Duodenal mucosa (tissue), 2 donors: ENCODE measurements around the gene EEF1AKMT3.

Experiments
- H3K27ac ChIP-seq: one replicate; pipeline ENCODE4 v1.7.0; 2013; ENCODE audit warnings: low read depth, low read length
- H3K27me3 ChIP-seq, 2 donors: one replicate each; pipeline ENCODE4 v1.7.0; 2013; ENCODE audit warnings: low read length in 2 of 2, control low read depth in 1 of 2; ENCODE audit not compliant: insufficient read depth in 2 of 2, control insufficient read depth in 1 of 2
- H3K36me3 ChIP-seq, 2 donors: one replicate each; pipeline ENCODE4 v1.7.0; 2013; ENCODE audit warnings: low read length in 2 of 2, control low read depth in 1 of 2; ENCODE audit not compliant: insufficient read depth in 2 of 2, control insufficient read depth in 1 of 2
- H3K4me1 ChIP-seq, 2 donors: one replicate each; pipeline ENCODE4 v1.7.0; 2013; ENCODE audit warnings: low read length in 2 of 2, control low read depth in 1 of 2; ENCODE audit not compliant: insufficient read depth in 2 of 2, control insufficient read depth in 1 of 2
- H3K4me3 ChIP-seq, 2 donors: one replicate each; pipeline ENCODE4 v1.7.0; 2013; ENCODE audit warnings: low read length in 2 of 2, low read depth in 1 of 2
- H3K9ac ChIP-seq, 2 donors: one replicate each; pipeline ENCODE4 v1.7.0; 2013; ENCODE audit warnings: low read length in 2 of 2, low read depth in 1 of 2
- H3K9me3 ChIP-seq, 2 donors: one replicate each; pipeline ENCODE4 v1.7.0; 2013; ENCODE audit warnings: low read length in 2 of 2, control low read depth in 1 of 2; ENCODE audit not compliant: control insufficient read depth in 1 of 2

Gene EEF1AKMT3

DNA sequence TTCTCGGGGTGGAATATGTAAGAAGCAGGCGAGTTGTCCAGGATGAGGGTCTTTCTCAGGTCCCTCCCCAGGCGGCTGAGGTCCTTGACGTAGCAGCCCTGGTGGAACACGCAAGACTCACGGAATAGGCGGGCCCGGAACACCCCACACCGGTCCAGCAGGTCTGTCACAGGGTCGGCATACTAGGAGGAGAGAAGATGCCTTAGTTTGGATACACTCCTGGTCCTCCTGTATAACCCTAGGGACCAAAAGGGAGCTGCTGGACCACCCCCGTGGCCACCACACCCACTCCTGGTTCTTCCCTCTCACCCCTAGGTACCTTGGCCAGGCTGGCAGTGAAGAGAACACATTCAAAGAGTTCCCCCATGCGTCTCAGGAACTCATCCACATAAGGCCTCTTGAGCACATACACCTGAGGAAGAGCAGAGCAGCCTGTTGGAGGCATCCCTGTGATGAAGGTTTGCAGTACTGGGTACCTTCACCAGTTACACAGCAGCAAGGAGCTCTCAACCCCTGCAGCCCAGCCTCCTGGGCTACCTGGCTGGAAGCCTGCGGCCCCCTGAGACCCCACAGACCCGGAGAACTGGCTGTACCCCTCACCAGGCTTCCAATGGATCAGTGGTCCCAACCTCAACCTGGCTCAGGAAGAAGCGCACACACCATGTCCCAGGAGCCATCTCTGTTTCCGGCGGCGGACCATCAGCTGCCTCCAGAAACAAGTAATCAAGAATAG is 51.7 kb downstream of the EEF1AKMT3 start:
- Histone ChIP-seq H3K4me1 (peaks cover under 1 to 3% of the 10 kb centered on the region in 2 donors), H3K9me3 (no peaks in the 10 kb centered on the region), H3K27me3 (no peaks in the 10 kb centered on the region), H3K36me3 (peaks cover 60 to 88% of the 10 kb centered on the region in 2 donors), H3K4me3 (no peak overlapping the region), H3K27ac (no peak overlapping the region), H3K9ac (no peak overlapping the region)

DNA sequence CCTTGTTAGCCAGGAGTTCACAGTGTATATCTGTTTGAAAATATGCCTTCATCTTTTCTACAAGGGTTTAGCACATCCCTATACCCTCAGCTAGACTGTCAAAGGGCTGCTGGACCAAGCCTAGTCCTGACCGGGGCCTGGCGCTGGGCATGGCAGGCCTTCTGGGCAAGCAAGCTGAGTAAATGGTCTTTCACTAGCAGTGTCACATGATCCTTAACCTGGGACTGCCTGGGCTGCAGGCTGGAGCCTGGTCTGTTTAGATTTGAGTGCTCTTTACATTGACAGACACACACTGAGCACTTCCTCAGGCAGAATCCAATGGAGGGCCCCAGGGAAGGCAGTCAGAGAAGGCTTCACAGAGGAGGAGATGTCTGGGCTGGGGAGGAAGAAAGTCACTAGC is 53.0 kb downstream of the EEF1AKMT3 start:
- no peaks in the 10 kb centered on the region for H3K27me3 ChIP-seq
- no peak overlapping the region for H3K27ac ChIP-seq
- no peak overlapping the region for H3K4me3 ChIP-seq
- peaks cover 66 to 93% of the 10 kb centered on the region in 2 donors for H3K36me3 ChIP-seq
- no peak overlapping the region for H3K9ac ChIP-seq
- no peaks in the 10 kb centered on the region for H3K9me3 ChIP-seq
- H3K4me1 ChIP-seq, result peaks cover 10 to 12% of the 10 kb centered on the region in 2 donors

DNA sequence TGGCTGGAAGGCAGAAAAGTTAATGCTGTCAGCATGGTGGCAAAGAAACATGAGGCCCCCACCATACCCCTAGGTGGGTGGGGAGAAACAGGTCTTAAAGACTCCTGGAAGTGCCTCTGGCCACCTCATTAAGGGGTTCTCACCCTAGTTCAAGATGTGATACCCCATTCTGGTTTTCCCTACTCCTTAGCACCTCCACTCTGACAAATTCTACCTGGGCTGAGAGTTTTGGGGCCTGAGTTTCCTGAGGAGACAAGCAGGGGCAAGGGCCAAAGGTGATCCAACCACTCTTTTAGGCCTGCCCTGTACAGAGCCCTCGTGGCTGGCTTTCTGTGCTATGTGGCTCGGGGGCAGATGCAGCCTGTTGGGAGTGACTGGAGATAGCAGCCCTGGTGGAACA is 54.0 kb downstream of the EEF1AKMT3 start:
- Histone ChIP-seq H3K4me1 (peaks cover 15 to 16% of the 10 kb centered on the region in 2 donors), H3K36me3 (peaks cover 66 to 83% of the 10 kb centered on the region in 2 donors), H3K9ac (no peak overlapping the region), H3K27me3 (no peaks in the 10 kb centered on the region), H3K4me3 (no peak overlapping the region), H3K27ac (no peak overlapping the region), H3K9me3 (no peaks in the 10 kb centered on the region)

DNA sequence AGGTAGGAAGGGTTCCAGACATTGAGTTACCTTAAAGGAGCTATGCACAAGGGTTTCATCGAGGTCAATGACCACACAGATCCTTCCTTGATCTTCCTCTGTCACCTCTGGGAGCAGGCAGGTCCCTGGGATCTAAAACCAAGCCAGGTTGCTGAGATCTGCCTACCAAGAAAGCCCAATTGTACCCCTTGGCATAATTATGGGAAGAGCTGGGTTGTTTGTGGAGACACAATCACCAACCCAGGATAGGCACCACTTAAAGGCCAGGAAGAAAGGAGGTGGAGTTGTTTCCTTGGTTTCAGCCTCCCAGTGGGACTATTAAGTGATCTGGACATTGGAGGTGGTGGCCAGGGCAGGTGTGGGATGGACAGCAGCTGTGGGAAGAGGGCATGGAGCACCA is 54.6 kb downstream of the EEF1AKMT3 start:
- peaks cover 66 to 77% of the 10 kb centered on the region in 2 donors for H3K36me3 ChIP-seq
- no peaks in the 10 kb centered on the region for H3K27me3 ChIP-seq
- peaks cover 20 to 22% of the 10 kb centered on the region in 2 donors for H3K4me1 ChIP-seq
- no peaks in the 10 kb centered on the region for H3K9me3 ChIP-seq
- no peak overlapping the region for H3K27ac ChIP-seq
- H3K4me3 ChIP-seq, result no peak overlapping the region
- no peak overlapping the region for H3K9ac ChIP-seq

DNA sequence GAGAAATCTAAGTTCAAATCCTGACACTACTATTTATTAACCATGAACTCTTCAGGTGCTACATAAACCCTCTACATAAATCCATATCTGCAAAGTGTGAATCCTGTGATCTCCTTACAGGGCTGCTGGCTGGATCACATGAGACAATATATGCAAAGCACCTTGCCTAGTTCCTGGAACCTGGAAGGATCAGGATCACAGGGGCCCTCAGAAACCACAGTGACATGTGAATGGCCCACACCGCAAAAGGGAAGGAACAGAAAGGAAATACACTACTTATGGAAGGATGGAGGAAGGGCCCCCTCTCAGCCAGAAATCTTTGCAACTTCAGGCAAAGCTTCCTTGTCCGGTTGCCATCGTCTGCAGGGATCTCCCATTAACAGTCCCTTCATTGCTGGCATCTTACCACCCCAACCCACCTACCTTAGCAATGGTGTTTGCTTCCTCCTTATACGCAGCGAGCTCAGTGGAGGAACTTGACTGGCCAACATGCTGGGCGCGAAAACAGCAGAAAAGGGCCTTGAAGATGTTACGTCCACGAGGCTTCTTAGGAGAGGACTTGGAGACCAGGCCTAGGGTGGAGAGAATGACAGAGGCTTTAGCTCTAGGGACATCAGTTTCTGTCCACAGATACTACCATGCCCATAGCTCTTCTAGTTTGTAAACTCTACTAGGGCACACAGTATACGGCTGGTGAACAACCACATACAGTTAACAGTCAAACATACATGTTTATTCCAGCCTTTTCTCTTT is 56.8 kb downstream of the EEF1AKMT3 start:
- Histone ChIP-seq H3K4me1 (peaks cover 39 to 41% of the 10 kb centered on the region in 2 donors), H3K27ac (no peak overlapping the region), H3K9me3 (no peaks in the 10 kb centered on the region), H3K36me3 (peaks cover 46 to 55% of the 10 kb centered on the region in 2 donors), H3K9ac (no peak overlapping the region), H3K27me3 (no peaks in the 10 kb centered on the region), H3K4me3 (no peak overlapping the region)

DNA sequence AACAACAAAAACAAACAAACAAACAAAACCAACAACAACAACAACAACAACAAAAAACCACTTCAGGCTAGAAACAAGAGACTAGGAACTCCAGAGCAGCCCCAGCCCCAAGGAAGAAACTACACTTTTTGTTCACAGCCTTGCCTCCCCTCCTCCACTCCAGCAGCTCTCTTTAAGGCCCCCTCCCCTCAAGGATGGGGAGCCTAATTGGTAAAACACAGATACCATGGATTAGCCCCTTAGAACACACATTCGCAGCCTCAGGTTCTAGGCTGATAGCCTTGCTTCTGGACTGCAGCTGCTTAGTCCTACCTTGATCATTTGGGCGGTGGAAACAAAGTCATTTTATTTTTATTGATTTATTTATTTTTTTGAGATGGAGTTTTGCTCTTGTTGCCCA is 58.0 kb downstream of the EEF1AKMT3 start:
- Histone ChIP-seq H3K27me3 (no peaks in the 10 kb centered on the region), H3K4me3 (no peak overlapping the region), H3K36me3 (peaks cover 35 to 43% of the 10 kb centered on the region in 2 donors), H3K9me3 (no peaks in the 10 kb centered on the region), H3K4me1 (peaks cover 46 to 51% of the 10 kb centered on the region in 2 donors), H3K27ac (no peak overlapping the region), H3K9ac (no peak overlapping the region)
